ENCODE measurements around the gene RPS23.

Gene RPS23

DNA sequence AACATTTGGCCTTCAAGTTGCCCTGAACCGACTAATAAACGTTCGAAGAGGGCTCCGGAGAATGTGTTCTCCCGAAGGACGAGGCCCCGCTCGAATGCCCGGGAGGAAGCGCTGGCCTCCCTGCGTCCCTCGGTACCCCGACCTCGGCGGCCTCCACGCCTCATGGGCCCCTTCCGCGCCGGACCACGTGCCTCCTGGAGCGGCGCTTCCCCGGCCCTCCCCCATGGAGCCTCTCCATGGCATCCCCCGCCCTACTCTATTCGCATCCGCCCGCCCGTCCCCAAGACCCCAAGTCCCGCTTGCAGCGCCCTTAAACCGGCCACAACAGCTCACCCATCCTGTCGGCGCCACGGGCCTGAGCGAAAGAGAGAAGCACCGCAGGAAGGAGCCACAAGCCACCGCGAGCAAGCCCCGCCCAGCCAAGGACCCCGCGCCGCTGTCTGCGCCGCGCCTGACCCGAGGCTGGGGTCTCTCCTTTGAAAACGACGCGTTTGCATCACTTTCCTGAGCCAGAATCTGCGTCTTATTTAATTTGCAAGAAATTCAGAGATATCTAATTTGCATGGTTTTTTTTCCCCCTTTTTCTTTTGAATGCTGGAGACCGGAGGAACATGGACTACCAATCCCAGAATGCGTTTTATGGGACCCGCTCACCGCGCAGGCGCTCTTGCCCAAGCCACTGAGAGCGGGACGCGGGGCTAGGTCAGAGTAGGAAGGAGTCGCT is at the start of gene RPS23:
Gene RPS23, minus strand, starts transcription at position 368 of the 724 bp plus-strand sequence. Its CDS starts 31 bp downstream, at position 337.
- H3K4me3 ChIP-seq (ENCODE audit: low read depth, low read length), result peak within 1 kb of the TSS; percentile 95
- in situ Hi-C loops (cut with HindIII; ENCODE audit: low sequenced_read_pairs), result no loop called here
- TF ChIP-seq, protein P1, sequence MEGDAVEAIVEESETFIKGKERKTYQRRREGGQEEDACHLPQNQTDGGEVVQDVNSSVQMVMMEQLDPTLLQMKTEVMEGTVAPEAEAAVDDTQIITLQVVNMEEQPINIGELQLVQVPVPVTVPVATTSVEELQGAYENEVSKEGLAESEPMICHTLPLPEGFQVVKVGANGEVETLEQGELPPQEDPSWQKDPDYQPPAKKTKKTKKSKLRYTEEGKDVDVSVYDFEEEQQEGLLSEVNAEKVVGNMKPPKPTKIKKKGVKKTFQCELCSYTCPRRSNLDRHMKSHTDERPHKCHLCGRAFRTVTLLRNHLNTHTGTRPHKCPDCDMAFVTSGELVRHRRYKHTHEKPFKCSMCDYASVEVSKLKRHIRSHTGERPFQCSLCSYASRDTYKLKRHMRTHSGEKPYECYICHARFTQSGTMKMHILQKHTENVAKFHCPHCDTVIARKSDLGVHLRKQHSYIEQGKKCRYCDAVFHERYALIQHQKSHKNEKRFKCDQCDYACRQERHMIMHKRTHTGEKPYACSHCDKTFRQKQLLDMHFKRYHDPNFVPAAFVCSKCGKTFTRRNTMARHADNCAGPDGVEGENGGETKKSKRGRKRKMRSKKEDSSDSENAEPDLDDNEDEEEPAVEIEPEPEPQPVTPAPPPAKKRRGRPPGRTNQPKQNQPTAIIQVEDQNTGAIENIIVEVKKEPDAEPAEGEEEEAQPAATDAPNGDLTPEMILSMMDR (IDR thresholded peaks at IDR 0.05; ENCODE audit: low read depth, low read length, missing control alignments), result no peak
- DNase-seq (ENCODE audit: low read depth), result peak; percentile 76

DNA sequence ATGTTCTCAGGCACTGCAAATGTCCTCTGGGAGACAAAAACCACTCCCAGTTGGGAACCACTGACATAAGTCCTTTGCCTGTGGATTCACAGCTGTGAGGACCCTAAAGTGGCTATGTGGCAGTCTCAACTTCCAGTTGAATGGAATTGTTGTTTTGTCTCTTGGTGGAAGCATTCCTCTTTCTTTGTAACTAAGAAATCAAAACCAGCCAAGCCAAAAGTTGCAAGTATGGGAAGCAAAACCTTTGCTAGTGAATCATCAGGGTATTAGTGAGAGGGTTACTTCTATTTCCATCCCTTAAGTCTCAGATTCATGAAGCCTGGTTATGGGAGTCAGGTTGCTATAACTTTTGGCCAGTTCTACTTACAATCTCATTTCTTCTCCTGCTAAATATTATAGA is 49.8 kb upstream of the RPS23 start:
- TF ChIP-seq, protein P1 (IDR thresholded peaks at IDR 0.05; ENCODE audit: low read depth, low read length, missing control alignments), result no peak
- no peak for DNase-seq (ENCODE audit: low read depth)
- in situ Hi-C loops (cut with HindIII; ENCODE audit: low sequenced_read_pairs), result no loop called here
- no peak overlapping the region for H3K4me3 ChIP-seq (ENCODE audit: low read depth, low read length)

DNA sequence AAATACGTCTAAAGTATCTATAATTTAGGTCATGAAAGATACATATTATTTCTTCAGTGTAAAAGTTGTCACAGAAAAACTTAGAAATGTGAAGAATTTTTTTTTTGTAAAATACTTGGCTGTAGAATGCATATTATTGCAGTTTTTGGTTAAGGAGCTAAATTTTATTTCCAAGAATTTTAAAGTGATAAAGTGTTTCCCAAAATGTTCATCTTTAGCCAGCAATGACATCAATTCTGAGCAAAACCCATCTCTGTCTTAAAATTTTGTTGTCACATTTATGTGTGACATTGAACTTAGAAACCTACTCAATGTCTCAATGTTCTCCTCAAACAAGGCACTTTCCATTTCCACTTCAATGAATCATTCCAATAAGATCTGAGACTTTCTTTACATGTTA is 47.8 kb upstream of the RPS23 start:
- TF ChIP-seq, protein P1 (IDR thresholded peaks at IDR 0.05; ENCODE audit: low read depth, low read length, missing control alignments), result no peak
- no peak overlapping the region for H3K4me3 ChIP-seq (ENCODE audit: low read depth, low read length)
- in situ Hi-C loops (cut with HindIII; ENCODE audit: low sequenced_read_pairs), result no loop called here
- no peak for DNase-seq (ENCODE audit: low read depth)

DNA sequence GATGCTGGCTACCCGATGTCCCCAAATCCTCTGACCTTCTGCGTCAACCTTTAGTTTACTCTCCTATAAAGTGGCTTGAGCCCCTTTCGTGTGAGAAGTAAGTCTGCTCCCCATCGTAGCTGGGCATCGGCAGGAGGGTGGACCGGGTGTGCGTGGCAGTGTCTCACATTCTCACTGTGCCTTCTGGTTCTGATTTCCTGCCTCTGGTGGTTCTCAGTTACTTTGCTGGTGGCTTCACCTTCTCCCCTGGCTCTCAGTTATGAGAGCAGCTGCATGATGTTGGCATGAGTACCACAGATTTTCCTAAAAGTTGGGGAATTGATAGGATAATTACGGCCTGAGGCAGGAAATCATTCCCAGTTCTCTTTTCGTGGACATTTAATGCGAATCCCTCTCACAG is 47.0 kb upstream of the RPS23 start:
- TF ChIP-seq, protein P1 (IDR thresholded peaks at IDR 0.05; ENCODE audit: low read depth, low read length, missing control alignments), result no peak
- in situ Hi-C loops (cut with HindIII; ENCODE audit: low sequenced_read_pairs), result no loop called here
- no peak for DNase-seq (ENCODE audit: low read depth)
- H3K4me3 ChIP-seq (ENCODE audit: low read depth, low read length), result no peak overlapping the region

DNA sequence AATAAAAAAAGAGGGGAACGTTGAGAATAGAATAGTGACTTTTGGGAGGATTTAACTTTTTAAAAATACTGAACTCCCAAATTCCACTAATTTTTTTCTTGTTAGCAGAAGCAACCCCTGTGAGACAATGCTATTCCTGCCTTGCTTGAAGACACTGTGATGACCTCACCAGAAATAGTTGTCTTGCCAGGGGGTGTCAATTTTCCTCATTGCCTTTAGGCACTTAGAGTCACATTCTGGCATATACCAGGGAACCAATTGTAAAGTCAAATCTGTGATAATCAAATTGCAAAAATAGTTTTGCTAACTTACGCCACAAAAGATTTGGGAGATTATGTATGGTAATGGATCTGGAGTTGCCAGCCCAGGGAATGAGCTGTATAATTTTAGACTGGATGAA is 42.8 kb upstream of the RPS23 start:
- no peak overlapping the region for H3K4me3 ChIP-seq (ENCODE audit: low read depth, low read length)
- DNase-seq (ENCODE audit: low read depth), result no peak
- in situ Hi-C loops (cut with HindIII; ENCODE audit: low sequenced_read_pairs), result no loop called here
- TF ChIP-seq, protein P1 (IDR thresholded peaks at IDR 0.05; ENCODE audit: low read depth, low read length, missing control alignments), result no peak

DNA sequence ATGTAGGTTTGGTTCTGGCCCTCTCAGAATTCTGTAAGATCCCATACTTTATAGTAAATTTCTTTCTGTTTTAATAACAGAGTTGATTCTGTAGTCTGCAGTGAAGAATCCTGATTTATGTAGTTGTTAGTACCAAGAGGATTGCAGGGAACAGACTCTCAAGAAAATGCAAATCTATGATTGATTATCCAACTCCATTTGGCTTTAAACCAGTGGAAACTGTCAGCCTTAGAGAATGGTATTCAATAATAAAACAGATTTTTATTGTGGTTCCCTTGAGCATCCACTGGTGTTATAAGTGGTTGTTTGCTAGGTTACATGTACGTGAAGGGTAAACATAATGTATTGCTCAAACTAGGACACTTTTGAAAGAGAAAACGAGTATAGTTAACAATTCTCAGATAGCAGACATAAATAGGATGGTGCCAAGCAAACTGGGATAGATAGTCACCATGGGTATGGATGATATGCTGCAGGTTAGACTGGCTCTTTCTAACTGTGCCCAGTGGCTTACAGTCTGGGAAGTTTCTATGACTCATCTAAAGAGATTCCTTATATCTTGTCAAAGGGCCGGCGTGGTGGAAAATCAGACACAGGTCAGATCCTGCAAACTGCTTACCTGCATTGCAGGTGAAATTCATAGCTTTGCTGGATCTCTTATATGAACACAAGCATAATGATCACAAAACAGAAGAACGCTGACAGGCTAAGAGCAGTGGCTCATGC is 41.7 kb upstream of the RPS23 start:
- TF ChIP-seq, protein P1 (IDR thresholded peaks at IDR 0.05; ENCODE audit: low read depth, low read length, missing control alignments), result no peak
- no peak for DNase-seq (ENCODE audit: low read depth)
- no peak overlapping the region for H3K4me3 ChIP-seq (ENCODE audit: low read depth, low read length)
- in situ Hi-C loops (cut with HindIII; ENCODE audit: low sequenced_read_pairs), result no loop called here
